ENCODE measurements around the gene PRKAR2A. TPM values are rescaled to one million over a fixed set of nuclear protein-coding genes. Genes with fewer than 3 reads are reported as not detected.
"Not testable (repeated sequence)": the region's sequence is repeated elsewhere in the genome, so short reads cannot be mapped to it uniquely, and the experiment has no call there.

The PRKAR2A gene
- total and polyA plus RNA-seq, 2 experiments from 2014 or later, result 13.5 to 30.2 TPM

- TF ChIP-seq ETS1 (IDR thresholded peaks at IDR 0.05), result no peak
- TF ChIP-seq CREB1 (CRISPR knock-in tag; IDR thresholded peaks at IDR 0.05; ENCODE audit: low read depth), result no peak
- no peak for TF ChIP-seq ZNF114 (CRISPR knock-in tag; IDR thresholded peaks at IDR 0.05)
- no peak for TF ChIP-seq POLR2AphosphoS5 (IDR thresholded peaks at IDR 0.05; ENCODE audit: low read depth)
- no peak for TF ChIP-seq JUNB (IDR thresholded peaks at IDR 0.05; ENCODE audit: unreplicated experiment)
- no peak for TF ChIP-seq REST (IDR thresholded peaks at IDR 0.05; ENCODE audit: unreplicated experiment)
- TF ChIP-seq STAT1 (IDR thresholded peaks at IDR 0.05; ENCODE audit: unreplicated experiment), result no peak
- TF ChIP-seq NANOG (IDR thresholded peaks at IDR 0.05; ENCODE audit: borderline replicate concordance), result no peak
- no peak for TF ChIP-seq EZH2phosphoT487 (IDR thresholded peaks at IDR 0.05; ENCODE audit: unreplicated experiment)
- TF ChIP-seq, protein P1, sequence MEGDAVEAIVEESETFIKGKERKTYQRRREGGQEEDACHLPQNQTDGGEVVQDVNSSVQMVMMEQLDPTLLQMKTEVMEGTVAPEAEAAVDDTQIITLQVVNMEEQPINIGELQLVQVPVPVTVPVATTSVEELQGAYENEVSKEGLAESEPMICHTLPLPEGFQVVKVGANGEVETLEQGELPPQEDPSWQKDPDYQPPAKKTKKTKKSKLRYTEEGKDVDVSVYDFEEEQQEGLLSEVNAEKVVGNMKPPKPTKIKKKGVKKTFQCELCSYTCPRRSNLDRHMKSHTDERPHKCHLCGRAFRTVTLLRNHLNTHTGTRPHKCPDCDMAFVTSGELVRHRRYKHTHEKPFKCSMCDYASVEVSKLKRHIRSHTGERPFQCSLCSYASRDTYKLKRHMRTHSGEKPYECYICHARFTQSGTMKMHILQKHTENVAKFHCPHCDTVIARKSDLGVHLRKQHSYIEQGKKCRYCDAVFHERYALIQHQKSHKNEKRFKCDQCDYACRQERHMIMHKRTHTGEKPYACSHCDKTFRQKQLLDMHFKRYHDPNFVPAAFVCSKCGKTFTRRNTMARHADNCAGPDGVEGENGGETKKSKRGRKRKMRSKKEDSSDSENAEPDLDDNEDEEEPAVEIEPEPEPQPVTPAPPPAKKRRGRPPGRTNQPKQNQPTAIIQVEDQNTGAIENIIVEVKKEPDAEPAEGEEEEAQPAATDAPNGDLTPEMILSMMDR (conservative IDR thresholded peaks at IDR 0.05; ENCODE audit: low read depth in 2 of 2), result no peak
These were observed 123.9 kb downstream of the PRKAR2A start (continued) for GRCh38 chr3:48723725-48724124.

DNA sequence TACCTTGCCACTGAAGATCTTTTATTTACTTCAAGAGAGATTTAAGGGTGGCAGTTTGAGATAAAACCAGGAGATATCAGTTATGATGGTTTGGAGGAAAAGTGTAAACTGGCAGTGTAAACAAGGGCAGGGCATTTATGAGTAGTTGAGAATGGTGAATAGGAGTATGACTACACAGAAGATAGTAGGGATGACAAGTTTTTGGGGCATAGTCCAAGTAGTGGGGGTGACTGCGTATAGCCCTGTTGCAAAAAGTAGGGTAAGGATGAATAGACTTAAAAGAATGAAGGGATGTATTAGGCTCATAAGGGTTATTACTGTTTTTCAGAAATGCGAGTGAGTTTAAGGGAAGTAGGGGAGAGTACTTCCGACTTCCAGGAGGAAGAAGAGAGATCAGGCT, 124.4 kb downstream of the PRKAR2A start:
- H3K4me3 Mint-ChIP-seq; H3K4me1 Mint-ChIP-seq; DNase-seq (ENCODE audit: low spot score); H3K9me2 ChIP-seq (ENCODE audit: insufficient read depth); H3K4me3 ChIP-seq; H3K27ac ChIP-seq (ENCODE audit: low read depth); H3K36me3 ChIP-seq (ENCODE audit: insufficient read depth); H3F3A ChIP-seq (replicated peaks; ENCODE audit: low read depth); H4K20me1 ChIP-seq (replicated peaks; ENCODE audit: insufficient read depth); H3K27me3 ChIP-seq (ENCODE audit: insufficient read depth); H3K4me1 ChIP-seq (ENCODE audit: insufficient read depth); H3K27me3 Mint-ChIP-seq (ENCODE audit: insufficient read depth, low read depth, poor library complexity); H3K4me2 ChIP-seq; H3K36me3 Mint-ChIP-seq (ENCODE audit: low read depth); H3K9me3 Mint-ChIP-seq; H3K79me2 ChIP-seq (replicated peaks; ENCODE audit: insufficient read depth); H2AFZ ChIP-seq; H3K27ac Mint-ChIP-seq; ATAC-seq: not testable (repeated sequence)
